Measurements from ENCODE around the gene TDRD9.

Gene TDRD9

GRCh38 chr14:103994535-103995184 lies 66.4 kb downstream of the TDRD9 start:
- DNase-seq, result no peak

DNA sequence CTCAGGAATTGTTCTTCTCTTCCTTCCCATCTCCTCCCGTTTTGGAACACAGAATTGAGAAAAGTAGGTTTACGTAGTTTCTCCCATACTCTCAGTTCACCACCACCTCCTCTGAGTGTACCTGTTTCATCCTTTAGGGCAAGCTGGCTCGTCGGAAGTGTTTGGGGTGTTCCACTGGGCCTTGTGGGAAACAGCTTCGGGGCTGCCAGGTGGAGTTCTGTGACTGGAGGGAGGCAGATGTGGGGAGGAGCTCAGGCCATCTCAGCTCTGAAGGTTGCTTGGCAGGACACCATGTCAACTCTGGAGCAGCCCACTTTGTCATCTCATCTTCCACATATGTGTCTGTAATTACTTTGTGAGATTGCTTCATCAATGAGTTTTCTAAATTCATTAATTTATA lies 67.6 kb downstream of the TDRD9 start:
- no peak for DNase-seq

- DNase-seq, result no peak
Observed at GRCh38 chr14:103997391-103997790, 69.1 kb downstream of the TDRD9 start.

DNA sequence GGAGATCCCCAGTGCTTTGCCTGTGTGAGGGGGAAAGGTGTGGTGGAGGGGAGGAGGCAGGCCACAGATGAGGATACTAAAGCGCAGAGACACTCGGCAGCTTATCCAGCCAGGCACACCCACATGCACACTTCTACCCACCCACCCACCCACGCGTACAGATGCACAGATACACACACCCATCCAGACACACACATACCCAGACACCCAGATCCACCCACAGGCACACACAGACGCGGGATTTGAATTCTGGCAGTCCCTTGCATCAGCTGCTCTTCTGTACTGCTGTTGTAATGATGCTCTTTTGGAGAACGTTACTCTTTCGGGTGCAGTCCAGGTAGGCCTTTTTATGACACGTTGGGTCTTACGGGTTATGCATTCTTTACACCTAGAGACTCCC lies 69.8 kb downstream of the TDRD9 start:
- no peak for DNase-seq

DNA sequence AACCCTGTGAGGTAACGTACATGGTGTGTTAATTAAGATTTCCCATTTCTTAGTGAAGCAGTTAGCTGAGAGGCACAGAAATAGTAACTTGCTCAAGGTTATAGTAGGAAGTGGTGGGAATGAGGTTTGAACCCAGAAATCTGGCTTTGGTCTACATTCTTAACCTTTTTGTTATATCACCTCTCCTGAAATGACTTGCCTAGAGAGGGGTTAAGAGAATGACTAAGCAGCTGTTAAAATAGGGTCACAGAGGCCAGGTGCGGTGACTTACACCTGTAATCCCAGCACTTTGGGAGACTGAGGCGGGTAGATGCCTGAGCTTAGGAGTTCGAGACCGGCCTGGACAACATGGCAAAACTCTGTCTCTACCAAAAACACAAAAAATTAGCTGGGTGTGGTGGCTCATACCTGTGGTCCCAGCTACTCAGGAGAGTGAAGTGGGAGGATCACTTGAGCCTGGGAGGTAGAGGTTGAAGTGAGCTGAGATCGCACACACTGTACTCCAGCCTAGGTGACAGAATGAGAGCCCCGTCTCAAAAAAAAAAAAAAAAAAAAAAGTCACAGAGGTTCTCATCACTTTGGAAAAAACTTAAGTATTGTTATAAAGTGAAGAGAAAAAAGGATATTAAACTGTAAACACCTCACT lies 71.7 kb downstream of the TDRD9 start:
- DNase-seq, result no peak

- DNase-seq, result no peak
Observed at GRCh38 chr14:104001003-104001402, 72.7 kb downstream of the TDRD9 start.

- no peak for DNase-seq
Observed at GRCh38 chr14:104003616-104004015, 75.4 kb downstream of the TDRD9 start.

GRCh38 chr14:104004849-104005248 lies 76.6 kb downstream of the TDRD9 start:
- DNase-seq, result no peak

- DNase-seq, result no peak
Observed at GRCh38 chr14:104005489-104005888, 77.2 kb downstream of the TDRD9 start.

DNA sequence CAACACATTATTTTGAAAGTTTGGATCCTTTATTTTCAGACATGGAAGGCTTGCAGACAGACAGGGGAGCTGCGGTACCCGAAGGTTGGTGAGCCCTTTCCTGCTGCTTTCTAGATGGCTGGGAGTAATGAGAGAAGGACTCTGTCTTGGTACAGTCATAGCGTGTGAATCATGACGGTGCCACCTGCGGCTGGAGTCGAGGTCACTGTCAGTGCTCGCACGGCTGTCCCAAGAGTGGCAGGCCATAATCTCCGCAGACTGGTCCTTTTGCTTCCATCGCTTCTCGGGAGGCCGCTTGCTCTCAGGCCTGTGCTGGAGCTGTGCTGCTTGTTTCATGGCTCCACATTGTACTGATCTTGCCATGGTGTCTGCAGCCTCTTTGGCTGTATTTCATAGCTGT lies 78.9 kb downstream of the TDRD9 start:
- no peak for DNase-seq

GRCh38 chr14:104009297-104009696 lies 81.0 kb downstream of the TDRD9 start:
- DNase-seq, result no peak

DNA sequence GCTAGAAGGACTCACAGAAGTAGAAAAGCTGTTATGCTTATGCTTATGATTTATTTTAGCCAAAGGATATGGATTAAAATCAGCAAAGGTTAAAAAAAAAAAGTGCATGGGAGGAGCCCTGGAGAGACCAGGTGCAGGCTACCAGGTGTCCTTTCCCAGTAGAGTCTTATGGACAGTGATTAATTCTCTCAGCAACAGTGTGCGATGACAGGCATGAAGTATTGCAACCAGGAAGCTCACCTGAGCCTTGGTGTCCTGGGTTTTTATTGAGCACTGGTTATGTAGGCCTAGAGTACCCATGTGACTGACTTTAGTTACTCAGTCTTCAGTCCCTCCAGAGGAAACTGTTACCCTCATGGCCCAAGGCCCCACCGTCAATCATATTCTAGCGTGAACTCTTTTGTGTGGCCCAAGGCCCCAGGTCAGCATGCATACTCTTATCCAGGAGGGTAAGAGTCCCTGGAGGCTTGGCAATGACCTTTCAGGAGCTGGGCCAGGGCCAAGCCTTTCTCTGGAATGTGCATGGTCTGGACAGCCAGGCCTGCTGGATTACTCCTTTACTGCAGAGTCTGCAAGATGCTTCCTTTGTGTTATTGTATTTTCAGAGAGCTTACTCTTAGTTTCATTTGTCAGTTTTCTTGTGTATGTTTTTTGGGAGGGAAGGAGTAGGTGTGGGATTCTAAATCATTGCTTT lies 83.7 kb downstream of the TDRD9 start:
- no peak for DNase-seq

DNA sequence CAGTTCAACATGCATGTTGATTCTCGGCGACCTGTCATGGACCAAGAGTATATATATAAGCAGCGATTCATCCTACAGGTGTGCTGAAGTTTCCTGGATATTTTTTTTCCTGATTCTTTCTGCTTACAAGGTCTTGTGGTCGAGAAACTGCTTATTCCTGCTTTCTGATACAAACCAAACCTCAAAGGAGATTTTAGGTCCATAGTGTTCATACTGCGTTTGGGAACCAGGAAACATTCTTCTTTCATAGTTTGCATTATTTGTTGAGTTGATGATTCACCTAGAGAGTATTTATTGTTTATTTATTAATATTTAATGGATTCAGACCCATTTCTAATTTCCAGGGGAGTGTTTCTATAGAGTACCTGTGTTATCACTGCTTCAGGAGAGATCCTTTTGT lies 86.5 kb downstream of the TDRD9 start:
- DNase-seq, result no peak

- no peak for DNase-seq
Observed at GRCh38 chr14:104016873-104017650, 88.8 kb downstream of the TDRD9 start.

GRCh38 chr14:104019029-104019428 lies 90.8 kb downstream of the TDRD9 start:
- no peak for DNase-seq

DNA sequence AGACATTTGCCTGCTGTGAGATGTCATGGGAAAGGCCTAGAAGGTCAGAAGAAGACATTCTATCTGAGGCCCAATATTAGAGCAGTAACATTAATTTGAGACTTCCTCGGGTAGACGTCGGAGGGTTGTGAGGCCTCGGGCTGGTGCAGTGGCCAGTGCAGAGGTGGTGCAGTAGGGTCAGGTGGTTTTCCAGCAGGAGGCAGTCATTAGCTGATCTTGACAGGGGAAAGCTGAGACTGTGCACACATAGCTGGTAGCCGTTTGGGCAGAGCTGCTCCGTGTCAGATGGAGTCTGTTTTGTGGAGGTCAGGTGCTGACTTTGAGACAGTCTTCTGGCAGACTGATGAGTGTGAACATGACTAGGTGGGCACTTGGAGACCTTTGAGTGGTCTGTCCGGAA lies 91.5 kb downstream of the TDRD9 start:
- no peak for DNase-seq

DNA sequence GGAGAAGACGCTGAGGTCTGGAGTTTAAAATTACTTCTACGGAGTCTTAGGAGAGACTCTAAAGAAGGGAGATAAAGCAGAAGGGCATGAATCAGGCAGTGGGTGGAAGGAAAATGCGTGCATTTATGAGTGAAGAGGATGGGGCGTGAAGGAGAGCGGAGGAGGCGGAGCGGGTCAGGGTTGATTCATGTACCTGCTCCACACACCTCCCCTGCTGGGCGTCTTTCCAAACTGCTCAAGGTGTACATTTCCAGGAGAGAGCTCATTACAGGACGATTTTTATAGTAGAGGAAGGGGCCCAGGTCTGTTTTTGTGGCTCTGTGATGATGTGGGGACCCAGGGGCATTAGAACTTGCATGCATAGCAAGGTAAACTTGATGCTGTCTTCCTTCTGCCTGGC lies 92.2 kb downstream of the TDRD9 start:
- no peak for DNase-seq

DNA sequence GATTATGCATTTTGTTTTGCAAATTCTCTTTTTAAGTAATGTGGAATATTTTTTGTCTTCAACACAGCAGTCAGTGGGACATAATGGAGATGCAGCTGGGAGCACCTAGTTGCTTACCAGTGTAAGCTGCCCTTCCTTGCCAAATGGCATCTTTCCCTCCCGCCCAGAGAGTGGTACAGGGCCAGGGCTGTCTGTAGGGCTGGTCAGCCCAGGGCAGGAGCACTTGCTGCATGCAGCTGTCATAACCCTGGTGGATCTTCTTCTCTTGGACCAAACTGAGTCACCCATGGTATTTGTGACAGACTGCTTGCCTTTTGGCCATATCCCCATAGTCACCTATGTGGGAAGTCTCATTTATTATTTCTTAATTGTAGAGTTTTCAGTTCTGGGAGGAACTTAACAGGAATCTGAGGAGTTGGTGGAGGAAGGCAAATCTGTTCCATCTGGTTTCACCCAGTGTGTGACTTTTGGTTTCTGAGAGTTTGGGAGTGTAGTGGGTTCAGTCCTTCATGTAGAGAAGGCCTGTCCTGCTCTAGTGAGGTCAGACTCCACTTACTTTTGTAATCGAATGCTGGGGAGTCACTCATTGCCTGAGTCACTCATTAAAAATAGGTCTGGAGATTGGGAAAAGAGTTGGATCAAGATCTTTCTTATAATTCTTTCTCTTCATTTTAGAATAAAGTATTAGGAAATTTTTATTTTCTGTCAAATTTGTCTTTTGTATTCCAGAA lies 95.2 kb downstream of the TDRD9 start:
- DNase-seq, result no peak

DNA sequence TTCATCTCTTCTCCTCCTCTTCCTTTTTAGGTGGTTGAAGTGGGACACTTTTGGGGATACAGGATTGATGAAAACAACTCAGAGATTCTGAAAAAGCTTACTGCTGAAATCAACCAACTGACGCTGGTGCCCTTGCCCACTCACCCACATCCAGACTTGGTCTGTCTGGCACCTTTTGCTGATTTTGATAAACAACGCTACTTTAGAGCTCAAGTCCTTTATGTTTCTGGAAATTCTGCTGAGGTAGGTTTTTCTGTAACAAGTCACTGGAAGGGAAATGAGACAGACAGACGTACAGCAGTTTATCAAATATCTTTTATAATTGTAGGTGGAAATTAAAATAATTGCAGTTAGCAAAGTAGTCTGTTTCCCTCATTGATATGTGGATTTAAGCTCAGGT lies 97.3 kb downstream of the TDRD9 start:
- no peak for DNase-seq

GRCh38 chr14:104026024-104026423 lies 97.8 kb downstream of the TDRD9 start:
- no peak for DNase-seq

GRCh38 chr14:104030958-104031357 lies 102.7 kb downstream of the TDRD9 start:
- no peak for DNase-seq

- no peak for DNase-seq
Observed at GRCh38 chr14:104031384-104031783, 103.1 kb downstream of the TDRD9 start.

Measured in activated CD8-positive, alpha-beta memory T cell treated with anti-CD3 and anti-CD28 coated beads, Interleukin-2, amount 50 U/mL, for 4 hours (primary cell).